ENCODE measurements around the gene PEMT.

PEMT gene

DNA sequence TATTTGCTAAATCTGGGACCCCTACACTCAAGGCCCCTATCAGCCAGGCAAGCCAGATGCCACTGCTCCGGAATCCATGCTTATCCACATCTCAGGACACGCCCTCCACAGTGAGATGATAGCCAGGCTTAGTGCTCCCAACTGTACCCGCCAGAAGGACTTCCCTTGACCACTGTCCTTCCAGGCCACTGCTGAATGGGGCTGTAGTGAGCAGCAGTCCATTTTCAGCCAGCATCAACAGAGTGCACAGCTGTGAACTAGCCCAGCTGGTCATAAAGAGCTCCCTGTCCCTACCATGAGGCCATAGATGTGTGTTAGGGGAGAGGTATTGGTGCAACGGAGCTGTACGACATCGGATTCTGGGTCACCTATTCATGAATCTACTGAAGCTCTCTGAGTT, 127.7 kb downstream of the PEMT start:
- H4K20me1 ChIP-seq (ENCODE audit: insufficient read depth, low read length) = no peaks in the 10 kb centered on the region
- no peak overlapping the region for H3K4me3 ChIP-seq (ENCODE audit: low read depth, low read length, poor library complexity, severe bottlenecking)
- no peak overlapping the region for H3K27ac ChIP-seq (ENCODE audit: low read depth, low read length, poor library complexity, severe bottlenecking)
- H3K9me3 ChIP-seq (ENCODE audit: low read length) = no peaks in the 10 kb centered on the region
- no peaks in the 10 kb centered on the region for H3K79me2 ChIP-seq (ENCODE audit: insufficient read depth, low read length)
- 0 out of 2 replicates have a peak, but pooled peaks cover 3% of the 10 kb centered on the region for H3K27me3 ChIP-seq (ENCODE audit: insufficient read depth, low read length)
- no peak overlapping the region for H2AFZ ChIP-seq (ENCODE audit: low read length)
- H3F3A ChIP-seq (ENCODE audit: insufficient read depth, low read length) = no peaks in the 10 kb centered on the region
- no peaks in the 10 kb centered on the region for H3K9me2 ChIP-seq (ENCODE audit: low read depth, low read length)
- H3K36me3 ChIP-seq (ENCODE audit: insufficient read depth, low read length) = no peaks in the 10 kb centered on the region
- H3K9ac ChIP-seq (ENCODE audit: low read length) = no peak overlapping the region
- no peak for TF ChIP-seq EZH2 (IDR thresholded peaks at IDR 0.05; ENCODE audit: borderline replicate concordance, low read length)
- no peaks in the 10 kb centered on the region for H3K4me1 ChIP-seq (ENCODE audit: insufficient read depth, low read length, severe bottlenecking)
- H3K4me2 ChIP-seq (ENCODE audit: low read length) = no peak overlapping the region

- Histone ChIP-seq H3K27ac (ENCODE audit: low read depth, low read length, poor library complexity, severe bottlenecking) (no peak overlapping the region), H3K9me2 (ENCODE audit: low read depth, low read length) (no peaks in the 10 kb centered on the region), H3K36me3 (ENCODE audit: insufficient read depth, low read length) (no peaks in the 10 kb centered on the region), H3K4me3 (ENCODE audit: low read depth, low read length, poor library complexity, severe bottlenecking) (no peak overlapping the region), H3K4me1 (ENCODE audit: insufficient read depth, low read length, severe bottlenecking) (no peaks in the 10 kb centered on the region), H2AFZ (ENCODE audit: low read length) (no peak overlapping the region), H3K4me2 (ENCODE audit: low read length) (no peak overlapping the region), H3K9ac (ENCODE audit: low read length) (no peak overlapping the region), H3K9me3 (ENCODE audit: low read length) (no peaks in the 10 kb centered on the region), H3K79me2 (ENCODE audit: insufficient read depth, low read length) (no peaks in the 10 kb centered on the region), H3K27me3 (ENCODE audit: insufficient read depth, low read length) (0 out of 2 replicates have a peak, but pooled peaks cover 3% of the 10 kb centered on the region), H4K20me1 (ENCODE audit: insufficient read depth, low read length) (no peaks in the 10 kb centered on the region), H3F3A (ENCODE audit: insufficient read depth, low read length) (no peaks in the 10 kb centered on the region)
- no peak for TF ChIP-seq CTCF (IDR thresholded peaks at IDR 0.05; ENCODE audit: low read length)
- no peak for TF ChIP-seq EZH2 (IDR thresholded peaks at IDR 0.05; ENCODE audit: borderline replicate concordance, low read length)
These were observed 129.3 kb downstream of the PEMT start for GRCh38 chr17:17462048-17462824.

GRCh38 chr17:17460038-17460437, 131.5 kb downstream of the PEMT start:
- Histone ChIP-seq H3K4me1 (ENCODE audit: insufficient read depth, low read length, severe bottlenecking) (no peaks in the 10 kb centered on the region), H3K9me3 (ENCODE audit: low read length) (no peaks in the 10 kb centered on the region), H3K27ac (ENCODE audit: low read depth, low read length, poor library complexity, severe bottlenecking) (no peak overlapping the region), H3K9me2 (ENCODE audit: low read depth, low read length) (no peaks in the 10 kb centered on the region), H3K27me3 (ENCODE audit: insufficient read depth, low read length) (0 out of 2 replicates have a peak, but pooled peaks cover 1% of the 10 kb centered on the region), H3F3A (ENCODE audit: insufficient read depth, low read length) (no peaks in the 10 kb centered on the region), H3K36me3 (ENCODE audit: insufficient read depth, low read length) (no peaks in the 10 kb centered on the region), H4K20me1 (ENCODE audit: insufficient read depth, low read length) (no peaks in the 10 kb centered on the region), H2AFZ (ENCODE audit: low read length) (no peak overlapping the region), H3K4me3 (ENCODE audit: low read depth, low read length, poor library complexity, severe bottlenecking) (no peak overlapping the region), H3K4me2 (ENCODE audit: low read length) (no peak overlapping the region), H3K79me2 (ENCODE audit: insufficient read depth, low read length) (no peaks in the 10 kb centered on the region), H3K9ac (ENCODE audit: low read length) (no peak overlapping the region)
- TF ChIP-seq EZH2 (IDR thresholded peaks at IDR 0.05; ENCODE audit: borderline replicate concordance, low read length) (no peak), CTCF (IDR thresholded peaks at IDR 0.05; ENCODE audit: low read length) (no peak)

DNA sequence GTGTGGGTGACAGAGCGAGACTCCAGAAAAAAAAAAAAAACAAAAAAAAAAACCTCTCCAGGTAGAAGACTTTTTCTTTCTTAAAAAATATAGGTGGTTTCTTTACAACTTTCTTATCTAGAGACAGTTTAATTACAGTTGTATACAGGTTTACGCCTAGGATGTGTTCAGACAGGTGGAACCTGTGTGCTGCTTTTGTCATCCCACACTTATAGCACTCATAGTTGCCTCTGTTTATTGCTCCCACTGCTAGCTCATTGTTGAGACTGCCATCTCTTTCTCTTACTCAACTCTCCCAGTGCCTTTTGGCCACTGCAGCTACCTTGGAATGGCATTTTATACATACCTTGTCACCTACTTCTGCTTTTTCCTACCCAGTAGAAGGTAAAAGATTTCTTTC, 133.8 kb downstream of the PEMT start:
- Histone ChIP-seq H3K4me1 (ENCODE audit: insufficient read depth, low read length, severe bottlenecking) (no peaks in the 10 kb centered on the region), H3K4me3 (ENCODE audit: low read depth, low read length, poor library complexity, severe bottlenecking) (no peak overlapping the region), H3F3A (ENCODE audit: insufficient read depth, low read length) (no peaks in the 10 kb centered on the region), H3K4me2 (ENCODE audit: low read length) (no peak overlapping the region), H3K27me3 (ENCODE audit: insufficient read depth, low read length) (no peaks in the 10 kb centered on the region), H3K9me3 (ENCODE audit: low read length) (no peaks in the 10 kb centered on the region), H2AFZ (ENCODE audit: low read length) (no peak overlapping the region), H3K36me3 (ENCODE audit: insufficient read depth, low read length) (no peaks in the 10 kb centered on the region), H4K20me1 (ENCODE audit: insufficient read depth, low read length) (no peaks in the 10 kb centered on the region), H3K27ac (ENCODE audit: low read depth, low read length, poor library complexity, severe bottlenecking) (no peak overlapping the region), H3K9ac (ENCODE audit: low read length) (no peak overlapping the region), H3K9me2 (ENCODE audit: low read depth, low read length) (no peaks in the 10 kb centered on the region), H3K79me2 (ENCODE audit: insufficient read depth, low read length) (no peaks in the 10 kb centered on the region)
- TF ChIP-seq EZH2 (IDR thresholded peaks at IDR 0.05; ENCODE audit: borderline replicate concordance, low read length) = no peak
- no peak for TF ChIP-seq CTCF (IDR thresholded peaks at IDR 0.05; ENCODE audit: low read length)
